UCSD-AML1 (cell line): Measurements from ENCODE around the gene ZSWIM4.
A peak's percentile ranks its signal among the peaks of the same experiment; 100 is the strongest.

Source experiments
- DNase-seq: peaks from one replicate; lab custom pipeline; 2025; ENCODE audit not compliant: unreplicated experiment; lab: John Stamatoyannopoulos, UW

The ZSWIM4 gene

GRCh38 chr19:13870873-13871272 lies 75.6 kb downstream of the ZSWIM4 start:
- DNase-seq: no peak

- no peak for DNase-seq
Observed at GRCh38 chr19:13872339-13872694, 77.1 kb downstream of the ZSWIM4 start.

- no peak for DNase-seq
Observed at GRCh38 chr19:13872695-13873389, 77.6 kb downstream of the ZSWIM4 start.

GRCh38 chr19:13873834-13874515 lies 78.7 kb downstream of the ZSWIM4 start:
- no peak for DNase-seq

- DNase-seq: no peak
Observed at GRCh38 chr19:13875824-13876223, 80.6 kb downstream of the ZSWIM4 start.

GRCh38 chr19:13876834-13877233 lies 81.6 kb downstream of the ZSWIM4 start, which contains the start of gene NANOS3:
TSS of gene NANOS3 (plus strand) at chr19:13877134. CDS start at chr19:13877249, 115 bp downstream.
- DNase-seq: no peak

- no peak for DNase-seq
Observed at GRCh38 chr19:13877303-13877702, 82.1 kb downstream of the ZSWIM4 start.

GRCh38 chr19:13880059-13881043 lies 85.1 kb downstream of the ZSWIM4 start:
- peak; percentile 96 for DNase-seq

- peak; percentile 69 for DNase-seq
Observed at GRCh38 chr19:13881251-13881691, 86.0 kb downstream of the ZSWIM4 start.
